Muscle layer of colon (tissue), 2 donors: Measurements from ENCODE around the gene SLC25A14.

ENCODE experiments used
- H3K27ac ChIP-seq: one replicate; pipeline ENCODE4 v1.7.0; 2013; ENCODE audit warnings: low read depth, mild to moderate bottlenecking, low read length, moderate library complexity
- H3K27me3 ChIP-seq, 2 donors: one replicate each; pipeline ENCODE4 v1.7.0; 2013; ENCODE audit warnings: low read length in 2 of 2, mild to moderate bottlenecking in 2 of 2; ENCODE audit not compliant: insufficient read depth in 2 of 2, control insufficient read depth in 1 of 2
- H3K36me3 ChIP-seq: one replicate; pipeline ENCODE4 v1.7.0; 2013; ENCODE audit warnings: mild to moderate bottlenecking, low read length; ENCODE audit not compliant: insufficient read depth
- H3K4me1 ChIP-seq: one replicate; pipeline ENCODE4 v1.7.0; 2013; ENCODE audit warnings: mild to moderate bottlenecking, low read length; ENCODE audit not compliant: insufficient read depth
- H3K4me3 ChIP-seq, 2 donors: one replicate each; pipeline ENCODE4 v1.7.0; 2013; ENCODE audit warnings: low read length in 2 of 2, low read depth in 1 of 2, mild to moderate bottlenecking in 1 of 2, moderate library complexity in 1 of 2
- H3K9ac ChIP-seq: one replicate; pipeline ENCODE4 v1.7.0; 2013; ENCODE audit warnings: low read length
- H3K9me3 ChIP-seq: one replicate; pipeline ENCODE4 v1.7.0; 2013; ENCODE audit warnings: mild to moderate bottlenecking, low read length
- donor health status: abdominal sarcoma.
- donor health status: Adenocarcinoma of cecum.

Gene SLC25A14

GRCh38 chrX:130386408-130386808 lies 46.7 kb downstream of the SLC25A14 start:
- Histone ChIP-seq H3K4me3 (no peak overlapping the region), H3K27me3 (peaks cover 0 to 15% of the 10 kb centered on the region in 2 donors), H3K36me3 (no peaks in the 10 kb centered on the region), H3K9ac (no peak overlapping the region), H3K27ac (no peak overlapping the region), H3K9me3 (no peaks in the 10 kb centered on the region), H3K4me1 (no peaks in the 10 kb centered on the region)

GRCh38 chrX:130393451-130394074 lies 53.8 kb downstream of the SLC25A14 start:
- Histone ChIP-seq H3K9ac (no peak overlapping the region), H3K4me3 (no peak overlapping the region), H3K4me1 (no peaks in the 10 kb centered on the region), H3K9me3 (no peaks in the 10 kb centered on the region), H3K27me3 (peaks cover 0 to 4% of the 10 kb centered on the region in 2 donors), H3K36me3 (no peaks in the 10 kb centered on the region), H3K27ac (no peak overlapping the region)

- Histone ChIP-seq H3K4me3 (no peak overlapping the region), H3K27me3 (peaks cover 0 to 4% of the 10 kb centered on the region in 2 donors), H3K36me3 (no peaks in the 10 kb centered on the region), H3K27ac (no peak overlapping the region), H3K9ac (no peak overlapping the region), H3K9me3 (no peaks in the 10 kb centered on the region), H3K4me1 (no peaks in the 10 kb centered on the region)
These were observed 55.6 kb downstream of the SLC25A14 start for GRCh38 chrX:130395341-130395740.

- Histone ChIP-seq H3K27me3 (peaks cover 0 to 4% of the 10 kb centered on the region in 2 donors), H3K9ac (peak within 1 kb of the TSS; percentile 50), H3K36me3 (peaks cover 6% of the 10 kb centered on the region), H3K4me1 (peaks cover 7% of the 10 kb centered on the region), H3K4me3 (peak within 1 kb of the TSS; percentile 71 to 91), H3K9me3 (no peaks in the 10 kb centered on the region), H3K27ac (peak within 1 kb of the TSS; percentile 80)
These were observed 61.9 kb downstream of the SLC25A14 start, which contains the start of gene RBMX2 for GRCh38 chrX:130401415-130402207. Gene RBMX2, plus strand, starts transcription at chrX:130401987. Its CDS starts 46 bp downstream, at chrX:130402033.

DNA sequence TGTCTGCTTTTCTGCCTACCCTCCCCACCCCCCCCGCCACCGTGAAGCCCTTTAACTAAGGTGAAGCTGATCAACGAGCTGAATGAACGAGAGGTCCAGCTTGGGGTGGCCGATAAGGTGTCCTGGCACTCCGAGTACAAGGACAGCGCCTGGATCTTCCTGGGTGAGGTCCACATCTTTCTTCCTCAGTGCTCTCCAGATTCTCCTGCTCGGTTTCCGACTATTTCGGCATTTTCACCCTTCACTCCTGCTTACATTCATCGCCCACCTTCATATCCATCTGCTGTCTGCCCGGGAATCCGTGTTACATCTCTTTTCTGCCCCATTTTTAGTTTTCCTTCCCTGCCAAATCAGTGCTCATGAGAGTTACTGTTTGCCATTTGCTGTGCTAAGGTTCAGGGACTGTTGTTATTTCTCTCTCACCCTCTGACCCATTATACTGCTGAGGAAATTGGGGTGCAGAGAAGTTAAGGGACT lies 62.5 kb downstream of the SLC25A14 start:
- H3K27ac ChIP-seq = no peak overlapping the region
- peak overlapping the region; percentile 50 for H3K9ac ChIP-seq
- peaks cover 0 to 4% of the 10 kb centered on the region in 2 donors for H3K27me3 ChIP-seq
- peak overlapping the region; percentile 71 to 91 for H3K4me3 ChIP-seq
- peaks cover 6% of the 10 kb centered on the region for H3K36me3 ChIP-seq
- no peaks in the 10 kb centered on the region for H3K9me3 ChIP-seq
- peaks cover 7% of the 10 kb centered on the region for H3K4me1 ChIP-seq

DNA sequence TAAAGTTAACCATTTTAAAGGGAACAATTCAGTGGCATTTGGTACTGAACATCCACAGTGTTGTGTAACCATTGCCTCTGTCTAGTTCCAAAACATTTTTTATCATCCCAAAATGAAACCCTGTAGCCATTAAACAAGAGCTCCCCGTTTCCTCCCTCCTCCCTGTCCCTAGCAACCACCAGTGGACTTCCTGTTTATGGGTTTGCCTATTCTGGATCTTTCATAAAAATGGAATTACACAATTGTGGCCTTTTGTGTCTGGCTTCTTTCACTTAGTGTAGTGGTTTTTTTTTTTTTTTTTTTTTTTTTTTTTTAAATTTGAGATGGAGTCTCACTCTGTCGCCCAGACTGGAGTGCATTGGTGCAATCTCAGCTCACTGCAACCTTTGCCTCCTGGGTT lies 73.7 kb downstream of the SLC25A14 start:
- H3K27me3 ChIP-seq = no peaks in the 10 kb centered on the region
- no peaks in the 10 kb centered on the region for H3K4me1 ChIP-seq
- H3K4me3 ChIP-seq = no peak overlapping the region
- no peak overlapping the region for H3K27ac ChIP-seq
- H3K9ac ChIP-seq = no peak overlapping the region
- peaks cover 4% of the 10 kb centered on the region for H3K36me3 ChIP-seq
- no peaks in the 10 kb centered on the region for H3K9me3 ChIP-seq

- no peak overlapping the region for H3K9ac ChIP-seq
- no peaks in the 10 kb centered on the region for H3K27me3 ChIP-seq
- H3K4me3 ChIP-seq = no peak overlapping the region
- no peak overlapping the region for H3K27ac ChIP-seq
- no peaks in the 10 kb centered on the region for H3K9me3 ChIP-seq
- H3K4me1 ChIP-seq = no peaks in the 10 kb centered on the region
- no peaks in the 10 kb centered on the region for H3K36me3 ChIP-seq
These were observed 75.1 kb downstream of the SLC25A14 start for GRCh38 chrX:130414800-130415199.

- no peak overlapping the region for H3K27ac ChIP-seq
- no peaks in the 10 kb centered on the region for H3K27me3 ChIP-seq
- no peak overlapping the region for H3K9ac ChIP-seq
- H3K4me3 ChIP-seq = no peak overlapping the region
- H3K36me3 ChIP-seq = no peaks in the 10 kb centered on the region
- no peaks in the 10 kb centered on the region for H3K9me3 ChIP-seq
- H3K4me1 ChIP-seq = no peaks in the 10 kb centered on the region
These were observed 75.5 kb downstream of the SLC25A14 start for GRCh38 chrX:130415201-130415600.

- Histone ChIP-seq H3K4me3 (no peak overlapping the region), H3K36me3 (no peaks in the 10 kb centered on the region), H3K27me3 (no peaks in the 10 kb centered on the region), H3K9me3 (no peaks in the 10 kb centered on the region), H3K4me1 (no peaks in the 10 kb centered on the region), H3K27ac (no peak overlapping the region), H3K9ac (no peak overlapping the region)
These were observed 77.1 kb downstream of the SLC25A14 start for GRCh38 chrX:130416785-130417184.

- no peaks in the 10 kb centered on the region for H3K27me3 ChIP-seq
- no peak overlapping the region for H3K4me3 ChIP-seq
These were observed 78.3 kb downstream of the SLC25A14 start for GRCh38 chrX:130418066-130418465.

GRCh38 chrX:130418740-130419139 lies 79.0 kb downstream of the SLC25A14 start:
- Histone ChIP-seq H3K4me1 (no peaks in the 10 kb centered on the region), H3K27me3 (peaks cover 0 to under 1% of the 10 kb centered on the region in 2 donors), H3K27ac (no peak overlapping the region), H3K4me3 (no peak overlapping the region), H3K9ac (no peak overlapping the region), H3K36me3 (no peaks in the 10 kb centered on the region), H3K9me3 (no peaks in the 10 kb centered on the region)

More at GRCh38 chrX:130418066-130418465, 78.3 kb downstream of the SLC25A14 start:
- Histone ChIP-seq H3K9ac (no peak overlapping the region), H3K4me1 (no peaks in the 10 kb centered on the region), H3K9me3 (no peaks in the 10 kb centered on the region), H3K27ac (no peak overlapping the region), H3K36me3 (no peaks in the 10 kb centered on the region)
